Endothelial cell of umbilical vein (primary cell): Measurements from ENCODE around the gene MACO1. TPM values are rescaled to one million over a fixed set of nuclear protein-coding genes. Genes with fewer than 3 reads are reported as not detected.

ENCODE experiments used
- BruUV-seq: library from RNA; stranded (reverse); fragments of 400-500 nt; replicated peaks from 2 replicates; lab custom pipeline; 2021; lab: Mats Ljungman, UMichigan
- CTCF ChIA-PET: fragments of 300-600, 350-600 bp; sonication (Branson Sonifier 250); formaldehyde crosslinking; loops from one replicate; lab custom pipeline; 2021; ENCODE audit warnings: antibody characterized with exemption, inconsistent platforms; lab: Charles Lee
- POLR2A ChIA-PET: fragments of 300-600, 350-600 bp; sonication (Branson Sonifier 250); formaldehyde crosslinking; loops from one replicate; lab custom pipeline; 2021; ENCODE audit warnings: antibody characterized with exemption, inconsistent platforms; lab: Charles Lee
- DNase-seq: peaks from one replicate; pipeline ENCODE4 v3.0.0-alpha.2; 2011; ENCODE audit warnings: low read depth, low spot score
- FAIRE-seq: peaks from 2 replicates; lab custom pipeline; 2011; peaks lifted over from hg19 to GRCh38; lab: Jason Lieb, UNC
- H2AFZ ChIP-seq: 2 replicates; pipeline ENCODE4 v1.6.0; 2012; ENCODE audit warnings: low read depth, low read length, control low read depth, inconsistent platforms
- H3K27ac ChIP-seq: 2 replicates; pipeline ENCODE4 v1.5.1; 2011; ENCODE audit warnings: low read depth, mild to moderate bottlenecking, control low read depth, low read length, moderate library complexity; ENCODE audit not compliant: insufficient read depth
- H3K27me3 ChIP-seq, 2 experiments: 2 replicates each; pipeline versions ENCODE4 v1.6.0 to v1.6.1; 2011; ENCODE audit warnings: low read length in 2 of 2, mixed read lengths in 1 of 2; ENCODE audit not compliant: control insufficient read depth in 2 of 2, insufficient read depth in 2 of 2
- H3K36me3 ChIP-seq, 2 experiments: 2 replicates in 1 of 2; 3 replicates in 1 of 2; pipeline ENCODE4 v1.5.1; 2011; ENCODE audit warnings: low read length in 2 of 2, mild to moderate bottlenecking in 1 of 2, moderate library complexity in 1 of 2; ENCODE audit not compliant: control insufficient read depth in 2 of 2, insufficient read depth in 2 of 2; ENCODE audit errors: extremely low read depth in 1 of 2
- H3K4me1 ChIP-seq: 3 replicates; pipeline ENCODE4 v1.5.1; 2011; ENCODE audit warnings: mild to moderate bottlenecking, low read length; ENCODE audit not compliant: control insufficient read depth, insufficient read depth; ENCODE audit errors: extremely low read depth
- H3K4me2 ChIP-seq: 2 replicates; pipeline ENCODE4 v1.6.1; 2011; ENCODE audit warnings: low read length, control low read depth, mixed read lengths; ENCODE audit not compliant: insufficient read depth
- H3K4me3 ChIP-seq, 3 experiments: fragments of 200-600 bp in 1 of 3; sonication (generic), shearing (Covaris generic) in 1 of 3; replicated peaks in 1 of 3; 2 replicates each; pipeline ENCODE4 v1.5.1; 2011 to 2016; ENCODE audit warnings: control low read depth in 3 of 3, low read length in 3 of 3, mild to moderate bottlenecking in 2 of 3, inconsistent platforms in 1 of 3, low read depth in 1 of 3, moderate library complexity in 1 of 3; ENCODE audit not compliant: insufficient read depth in 1 of 3
- H3K79me2 ChIP-seq: 2 replicates; pipeline ENCODE4 v1.6.0; 2012; ENCODE audit warnings: low read length, inconsistent platforms; ENCODE audit not compliant: control insufficient read depth, insufficient read depth
- H3K9ac ChIP-seq: replicated peaks from 2 replicates; pipeline ENCODE3; 2011; ENCODE audit warnings: low read length, control low read depth; ENCODE audit not compliant: insufficient read depth; ENCODE audit errors: extremely low read depth
- H3K9me1 ChIP-seq: replicated peaks from 3 replicates; pipeline ENCODE4 v1.6.0; 2011; ENCODE audit warnings: mild to moderate bottlenecking, low read length; ENCODE audit not compliant: control insufficient read depth, insufficient read depth; ENCODE audit errors: extremely low read depth
- H3K9me3 ChIP-seq: replicated peaks from 2 replicates; pipeline ENCODE4 v1.5.1; 2012; ENCODE audit warnings: low read length, inconsistent platforms; ENCODE audit not compliant: control insufficient read depth, insufficient read depth
- H4K20me1 ChIP-seq: replicated peaks from 2 replicates; pipeline ENCODE3; 2011; ENCODE audit warnings: mild to moderate bottlenecking, low read length; ENCODE audit not compliant: control insufficient read depth, insufficient read depth; ENCODE audit errors: extremely low read depth
- CTCF ChIP-seq, 2 donors: IDR thresholded peaks; 1 replicate in 1 of 2; 2 replicates in 1 of 2; pipeline ENCODE4 v1.5.1; 2011; ENCODE audit warnings: low read length in 2 of 2, mild to moderate bottlenecking in 2 of 2, moderate library complexity in 2 of 2, control low read depth in 1 of 2, inconsistent platforms in 1 of 2, low read depth in 1 of 2; ENCODE audit not compliant: insufficient read depth in 1 of 2; ENCODE audit errors: extremely low read depth in 1 of 2
- EZH2 ChIP-seq: IDR thresholded peaks from 2 replicates; pipeline ENCODE4 v1.6.1; 2012; ENCODE audit warnings: borderline replicate concordance, low read depth, mild to moderate bottlenecking, moderate library complexity, low read length, inconsistent platforms; ENCODE audit not compliant: severe bottlenecking
- FOS ChIP-seq: IDR thresholded peaks from 2 replicates; pipeline ENCODE4 v1.6.1; 2011; ENCODE audit warnings: mild to moderate bottlenecking, low read length, moderate library complexity, borderline replicate concordance; ENCODE audit not compliant: insufficient read depth
- GATA2 ChIP-seq: IDR thresholded peaks from 2 replicates; pipeline ENCODE4 v1.7.0; 2011; ENCODE audit warnings: low read depth, mild to moderate bottlenecking, moderate library complexity, mixed read lengths, low read length; ENCODE audit not compliant: insufficient read length, insufficient read depth
- JUN ChIP-seq: IDR thresholded peaks from 2 replicates; pipeline ENCODE4 v1.6.1; 2011; ENCODE audit warnings: borderline replicate concordance, low read depth; ENCODE audit not compliant: insufficient read length, insufficient read depth
- MAX ChIP-seq: IDR thresholded peaks from 2 replicates; pipeline ENCODE4 v1.6.1; 2011; ENCODE audit not compliant: insufficient read depth, insufficient read length
- MYC ChIP-seq: IDR thresholded peaks from one replicate; pipeline ENCODE4 v1.6.1; 2011; ENCODE audit warnings: mild to moderate bottlenecking, low read depth, low read length
- POLR2A ChIP-seq: IDR thresholded peaks from 2 replicates; pipeline ENCODE4 v1.6.1; 2012; ENCODE audit warnings: low read depth, mild to moderate bottlenecking, control low read depth, low read length
- POLR2AphosphoS5 ChIP-seq: IDR thresholded peaks from 2 replicates; pipeline ENCODE4 v1.6.1; 2012; ENCODE audit warnings: low read depth, mild to moderate bottlenecking, control low read depth, low read length, moderate library complexity; ENCODE audit not compliant: insufficient read depth
- dilution Hi-C: fragments of 300-500 bp; cut with MboI; formaldehyde crosslinking; loops from one replicate; pipeline ENCODE4 v1.15.0; 2019; ENCODE audit warnings: low sequenced_read_pairs; ENCODE audit not compliant: extremely low pct_ligation_motif_present
- intact Hi-C: fragments of 100-400 bp; cut with micrococcal nuclease; formaldehyde crosslinking; loops from one replicate; pipeline ENCODE4 v1.10.0; 2022
- polyA plus RNA-seq, 4 experiments: library from polyadenylated mRNA; depleted of rRNA in 3 of 4; stranded (reverse) in 3 of 4; unstranded in 1 of 4; fragments of >200 nt; gene quantifications; 2 replicates each; pipeline versions ENCODE4 v1.2.1 to v1.2.3, GENCODE V29; 2011 to 2012; ENCODE audit warnings: missing spikeins in 1 of 4
- total RNA-seq: library from RNA; stranded (reverse); gene quantifications from 2 replicates; pipeline ENCODE4 v1.2.3, GENCODE V29; 2021

The MACO1 gene
- total and polyA plus RNA-seq, 2 donors (not counting 3 experiments of a cell fraction or from before 2014, with no cell fraction given): 7.7 to 24.4 TPM

- Histone ChIP-seq H3K9ac (no peak overlapping the region), H4K20me1 (peaks cover 4% of the 10 kb centered on the region), H3K27ac (no peak overlapping the region), H2AFZ (no peak overlapping the region), H3K9me3 (no peaks in the 10 kb centered on the region), H3K36me3 (peaks cover 0 to 2% of the 10 kb centered on the region in 2 experiments), H3K9me1 (no peaks in the 10 kb centered on the region), H3K4me1 (peaks cover 37% of the 10 kb centered on the region), H3K4me2 (peak overlapping the region; percentile 17), H3K27me3 (no peaks in the 10 kb centered on the region), H3K79me2 (peaks cover 73% of the 10 kb centered on the region), H3K4me3 (no peak overlapping the region)
- TF ChIP-seq POLR2A (no peak), POLR2AphosphoS5 (no peak), MAX (no peak), FOS (no peak), EZH2 (no peak), CTCF (IDR thresholded peaks at IDR 0.05; ENCODE audit: extremely low read depth in 1 of 2, insufficient read depth in 1 of 2, low read depth in 1 of 2, low read length in 2 of 2) (no peak), MYC (no peak), GATA2 (no peak), JUN (no peak)
- DNase-seq (peak; percentile 12), FAIRE-seq (no peak)
- ChIA-PET CTCF (interaction anchor here (0.6 to 1.9 kb wide), 2 partner anchors 8 to 85 kb away, joined by 3 to 4 read pairs; no protein-coding TSS in a partner anchor), POLR2A (no interaction called here)
- dilution Hi-C loops: no loop called here
- BruUV-seq: no TSS peak
- intact Hi-C loops: loop anchor here (10.0 kb wide), 1 partner anchor 369 kb away; the partner anchor contains the start of gene SELENON
These were observed 4.9 kb downstream of the MACO1 start for GRCh38 chr1:25435397-25436108.
